Tibial nerve (tissue), 4 donors: ENCODE data around the gene KLHDC4.

ENCODE experiments used
- CTCF ChIP-seq, 5 experiments: fragments of 200-600 bp in 3 of 5; fragments of 450-650 bp in 2 of 5; sonication (generic) in 3 of 5; IDR thresholded peaks; one replicate each; pipeline ENCODE4 v1.5.1; 2016 to 2019; ENCODE audit warnings: antibody characterized with exemption in 5 of 5, mild to moderate bottlenecking in 3 of 5, moderate library complexity in 2 of 5
- EP300 ChIP-seq, 2 donors: sonication (generic); formaldehyde crosslinking; IDR thresholded peaks; one replicate each; pipeline ENCODE4 v1.6.1; 2017; ENCODE audit warnings: antibody characterized with exemption in 2 of 2, mild to moderate bottlenecking in 1 of 2
- POLR2A ChIP-seq, 2 donors: fragments of 450-650 bp; IDR thresholded peaks; one replicate each; pipeline ENCODE4 v1.6.1; 2017; ENCODE audit warnings: antibody characterized with exemption in 2 of 2, mild to moderate bottlenecking in 2 of 2, moderate library complexity in 2 of 2

GRCh38 chr16:87684106-87684677 lies 81.6 kb downstream of the KLHDC4 start:
- TF ChIP-seq EP300 (IDR thresholded peaks at IDR 0.05) (no peak), CTCF (IDR thresholded peaks at IDR 0.05) (no peak), POLR2A (IDR thresholded peaks at IDR 0.05) (no peak)
